GM21576 (cell line): ENCODE measurements around the gene HOOK1.
"Not testable (repeated sequence)": the region's sequence is repeated elsewhere in the genome, so short reads cannot be mapped to it uniquely, and the experiment has no call there.

Source experiments
- ATAC-seq: cut with Tn5 transposase; IDR thresholded peaks from one replicate; pipeline ENCODE4 v1.9.1; 2021; ENCODE audit warnings: mild to moderate bottlenecking, moderate library complexity; ENCODE audit not compliant: unreplicated experiment

HOOK1 gene

GRCh38 chr1:59819566-59820438 is 5.1 kb downstream of the HOOK1 start:
- ATAC-seq: no peak

GRCh38 chr1:59827055-59827643 is 12.4 kb downstream of the HOOK1 start:
- ATAC-seq: no peak

GRCh38 chr1:59828160-59828559 is 13.4 kb downstream of the HOOK1 start:
- no peak for ATAC-seq

GRCh38 chr1:59831529-59831928 is 16.8 kb downstream of the HOOK1 start:
- ATAC-seq: no peak

GRCh38 chr1:59833022-59833421 is 18.3 kb downstream of the HOOK1 start:
- ATAC-seq: no peak

GRCh38 chr1:59833991-59834390 is 19.2 kb downstream of the HOOK1 start:
- ATAC-seq: no peak

GRCh38 chr1:59837857-59838256 is 23.1 kb downstream of the HOOK1 start:
- not testable (repeated sequence) for ATAC-seq

- no peak for ATAC-seq
Observed at GRCh38 chr1:59845091-59845490, 30.3 kb downstream of the HOOK1 start.

GRCh38 chr1:59846209-59846894 is 31.6 kb downstream of the HOOK1 start:
- no peak for ATAC-seq

- ATAC-seq: no peak
Observed at GRCh38 chr1:59846895-59847282, 32.1 kb downstream of the HOOK1 start.

GRCh38 chr1:59852117-59852516 is 37.4 kb downstream of the HOOK1 start:
- no peak for ATAC-seq

GRCh38 chr1:59855297-59855696 is 40.5 kb downstream of the HOOK1 start:
- ATAC-seq: not testable (repeated sequence)

- ATAC-seq: no peak
Observed at GRCh38 chr1:59856725-59857338, 42.1 kb downstream of the HOOK1 start.

- ATAC-seq: no peak
Observed at GRCh38 chr1:59857679-59858354, 43.1 kb downstream of the HOOK1 start.

- ATAC-seq: no peak
Observed at GRCh38 chr1:59866462-59866861, 51.7 kb downstream of the HOOK1 start.

- no peak for ATAC-seq
Observed at GRCh38 chr1:59871746-59872145, 57.0 kb downstream of the HOOK1 start.

- no peak for ATAC-seq
Observed at GRCh38 chr1:59877108-59877682, 62.4 kb downstream of the HOOK1 start.

- no peak for ATAC-seq
Observed at GRCh38 chr1:59878370-59878769, 63.6 kb downstream of the HOOK1 start.

- ATAC-seq: no peak
Observed at GRCh38 chr1:59879574-59879973, 64.8 kb downstream of the HOOK1 start.

- no peak for ATAC-seq
Observed at GRCh38 chr1:59879996-59880505, 65.3 kb downstream of the HOOK1 start.
